ENCODE results near the gene TINCR. TPM values are rescaled to one million over a fixed set of nuclear protein-coding genes. Genes with fewer than 3 reads are reported as not detected.

Gene TINCR
- total RNA-seq, 1 experiment from 2014 or later = 0.50 TPM

- DNase-seq (ENCODE audit: low spot score) = no peak
These were observed 9.6 kb downstream of the TINCR start for GRCh38 chr19:5558101-5558621.

GRCh38 chr19:5557691-5558090 is 10.1 kb downstream of the TINCR start:
- DNase-seq (ENCODE audit: low spot score) = no peak

- DNase-seq (ENCODE audit: low spot score) = no peak
These were observed 12.9 kb downstream of the TINCR start for GRCh38 chr19:5554828-5555227.

- no peak for DNase-seq (ENCODE audit: low spot score)
These were observed 13.9 kb downstream of the TINCR start for GRCh38 chr19:5553892-5554291.

- peak; percentile 44 for DNase-seq (ENCODE audit: low spot score)
These were observed 19.9 kb downstream of the TINCR start for GRCh38 chr19:5547881-5548280.

- no peak for DNase-seq (ENCODE audit: low spot score)
These were observed 21.8 kb downstream of the TINCR start for GRCh38 chr19:5545984-5546383.

GRCh38 chr19:5545051-5545450 is 22.7 kb downstream of the TINCR start:
- no peak for DNase-seq (ENCODE audit: low spot score)

- no peak for DNase-seq (ENCODE audit: low spot score)
These were observed 25.1 kb downstream of the TINCR start for GRCh38 chr19:5542665-5543064.

GRCh38 chr19:5541456-5541855 is 26.3 kb downstream of the TINCR start:
- DNase-seq (ENCODE audit: low spot score) = no peak

GRCh38 chr19:5540208-5540607 is 27.5 kb downstream of the TINCR start:
- DNase-seq (ENCODE audit: low spot score) = no peak

GRCh38 chr19:5537870-5538269 is 29.9 kb downstream of the TINCR start:
- DNase-seq (ENCODE audit: low spot score) = no peak

- peak; percentile 80 for DNase-seq (ENCODE audit: low spot score)
These were observed 30.7 kb downstream of the TINCR start for GRCh38 chr19:5536982-5537579.

GRCh38 chr19:5536337-5536894 is 31.3 kb downstream of the TINCR start:
- DNase-seq (ENCODE audit: low spot score) = peak; percentile 63

- DNase-seq (ENCODE audit: low spot score) = peak; percentile 21
These were observed 32.8 kb downstream of the TINCR start for GRCh38 chr19:5534787-5535586.

- no peak for DNase-seq (ENCODE audit: low spot score)
These were observed 34.5 kb downstream of the TINCR start for GRCh38 chr19:5533257-5533656.

GRCh38 chr19:5530701-5531100 is 37.1 kb downstream of the TINCR start:
- DNase-seq (ENCODE audit: low spot score) = no peak

GRCh38 chr19:5526691-5527090 is 41.1 kb downstream of the TINCR start:
- DNase-seq (ENCODE audit: low spot score) = no peak

GRCh38 chr19:5524081-5524480 is 43.7 kb downstream of the TINCR start:
- DNase-seq (ENCODE audit: low spot score) = no peak

- no peak for DNase-seq (ENCODE audit: low spot score)
These were observed 45.6 kb downstream of the TINCR start for GRCh38 chr19:5522106-5522505.

GRCh38 chr19:5520501-5520900 is 47.3 kb downstream of the TINCR start:
- DNase-seq (ENCODE audit: low spot score) = no peak

GRCh38 chr19:5519076-5519475 is 48.7 kb downstream of the TINCR start:
- DNase-seq (ENCODE audit: low spot score) = no peak

- DNase-seq (ENCODE audit: low spot score) = no peak
These were observed 52.0 kb downstream of the TINCR start for GRCh38 chr19:5515737-5516136.

- DNase-seq (ENCODE audit: low spot score) = no peak
These were observed 53.8 kb downstream of the TINCR start for GRCh38 chr19:5514001-5514400.
